ENCODE data around the gene PGP. TPM values are rescaled to one million over a fixed set of nuclear protein-coding genes. Genes with fewer than 3 reads are reported as not detected.
"Not testable (repeated sequence)": the region's sequence is repeated elsewhere in the genome, so short reads cannot be mapped to it uniquely, and the experiment has no call there.

PGP gene
- 6.4 TPM for polyA plus RNA-seq

DNA sequence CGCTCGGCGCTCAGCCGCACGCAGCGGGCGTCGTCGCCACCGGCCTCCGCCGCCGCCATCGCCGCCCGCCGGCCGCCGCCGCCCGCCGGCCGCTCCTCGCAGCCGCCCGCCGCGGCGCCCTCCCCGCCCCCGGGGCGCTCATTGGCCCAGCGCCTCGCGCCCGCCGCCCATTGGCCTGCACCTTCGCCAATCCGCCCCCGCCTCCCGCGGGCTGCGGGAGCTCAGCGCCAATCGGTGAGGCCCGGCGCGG is at the start of gene PGP:
PGP (minus strand) TSS at position 122 of the 250 bp plus-strand sequence; CDS start at position 59, 63 bp downstream.
- Mint-ChIP-seq H3K27ac (peak within 1 kb of the TSS; percentile 90 to 96 (median 94)), H3K9me3 (no peaks in the 10 kb centered on the region), H3K4me1 (peaks cover 10 to 13% (median 11%) of the 10 kb centered on the region in 3 donors), H3K4me3 (peak within 1 kb of the TSS; percentile 87 to 96 (median 94)), H3K27me3 (no peaks in the 10 kb centered on the region), H3K36me3 (no peaks in the 10 kb centered on the region)

DNA sequence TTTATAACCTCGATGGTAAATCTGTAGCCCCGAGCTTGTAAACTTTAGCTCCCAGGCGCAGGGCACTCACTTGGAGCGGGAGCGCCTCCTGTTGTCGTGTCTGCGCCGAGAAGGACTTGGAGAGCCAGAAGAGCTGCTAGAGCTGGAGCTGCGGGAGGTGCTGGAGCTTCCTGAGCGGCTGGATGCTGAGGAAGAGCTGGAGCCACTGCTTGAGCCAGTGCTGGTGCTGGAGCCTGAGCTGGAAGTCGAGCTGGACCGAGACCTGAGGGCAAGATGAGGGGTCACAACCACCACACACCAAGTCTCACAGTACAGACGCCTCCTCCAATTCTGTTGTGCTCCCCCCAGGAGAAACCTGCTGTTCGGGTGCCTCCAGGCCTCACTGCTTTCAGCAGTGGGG is 48.4 kb upstream of the PGP start:
- peak overlapping the region in 2 of 3 donors; percentile 58 to 86 for H3K27ac Mint-ChIP-seq
- H3K9me3 Mint-ChIP-seq, H3K27me3 Mint-ChIP-seq, H3K36me3 Mint-ChIP-seq: not testable (repeated sequence)
- peak overlapping the region in 1 of 4 donors; percentile 18 for H3K4me3 Mint-ChIP-seq
- peaks cover 10 to 28% (median 23%) of the 10 kb centered on the region in 3 donors for H3K4me1 Mint-ChIP-seq

- Mint-ChIP-seq H3K4me1 (peaks cover 5 to 10% (median 9%) of the 10 kb centered on the region in 3 donors), H3K9me3 (no peaks in the 10 kb centered on the region), H3K4me3 (no peak overlapping the region), H3K27ac (no peak overlapping the region), H3K27me3 (no peaks in the 10 kb centered on the region), H3K36me3 (no peaks in the 10 kb centered on the region)
Measured at GRCh38 chr16:2260250-2260649, 45.6 kb upstream of the PGP start.

DNA sequence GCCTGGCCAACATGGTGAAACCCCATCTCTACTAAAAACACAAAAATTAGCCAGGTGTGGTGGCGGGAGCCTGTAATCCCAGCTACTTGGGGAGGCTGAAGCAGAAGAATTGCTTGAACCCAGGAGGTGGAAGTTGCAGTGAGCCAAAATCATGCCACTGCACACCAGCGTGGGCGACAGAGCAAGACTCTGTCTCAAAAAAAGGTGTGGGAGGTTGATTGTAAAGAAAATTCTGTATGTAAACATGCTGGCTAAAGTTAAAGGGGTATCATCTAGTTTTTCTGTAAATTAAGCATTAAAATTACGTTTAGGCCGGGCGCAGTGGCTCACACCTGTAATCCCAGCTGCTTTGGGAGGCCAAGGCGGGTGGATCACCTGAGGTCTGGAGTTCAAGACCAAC is 43.9 kb upstream of the PGP start:
- H3K27me3 Mint-ChIP-seq, H3K4me3 Mint-ChIP-seq, H3K4me1 Mint-ChIP-seq, H3K9me3 Mint-ChIP-seq, H3K36me3 Mint-ChIP-seq: not testable (repeated sequence)
- peak overlapping the region in 1 of 3 donors; percentile 56 for H3K27ac Mint-ChIP-seq

DNA sequence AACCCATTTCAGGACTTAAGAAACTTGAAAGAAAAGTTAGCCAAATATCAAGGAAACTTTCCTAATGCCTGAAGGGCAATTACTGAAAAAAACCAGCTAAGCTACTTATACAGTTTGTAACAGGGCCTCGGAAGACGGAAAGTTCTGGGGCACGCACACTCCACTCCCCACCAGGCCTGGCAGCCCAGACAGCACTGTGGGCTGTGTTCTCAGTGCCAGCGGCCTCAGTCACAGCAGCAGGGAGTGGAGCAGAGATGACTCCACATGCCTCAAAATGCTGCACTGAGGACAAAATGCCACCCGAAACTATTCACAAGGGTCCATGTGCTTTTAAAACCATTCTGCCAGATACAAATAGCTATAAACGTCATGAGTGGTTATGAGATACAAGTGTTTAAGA is 43.1 kb upstream of the PGP start:
- Mint-ChIP-seq H3K4me1 (peaks cover 7 to 8% (median 8%) of the 10 kb centered on the region in 3 donors), H3K27ac (no peak overlapping the region), H3K4me3 (peak overlapping the region in 1 of 4 donors; percentile 17), H3K9me3 (no peaks in the 10 kb centered on the region), H3K36me3 (no peaks in the 10 kb centered on the region), H3K27me3 (no peaks in the 10 kb centered on the region)

DNA sequence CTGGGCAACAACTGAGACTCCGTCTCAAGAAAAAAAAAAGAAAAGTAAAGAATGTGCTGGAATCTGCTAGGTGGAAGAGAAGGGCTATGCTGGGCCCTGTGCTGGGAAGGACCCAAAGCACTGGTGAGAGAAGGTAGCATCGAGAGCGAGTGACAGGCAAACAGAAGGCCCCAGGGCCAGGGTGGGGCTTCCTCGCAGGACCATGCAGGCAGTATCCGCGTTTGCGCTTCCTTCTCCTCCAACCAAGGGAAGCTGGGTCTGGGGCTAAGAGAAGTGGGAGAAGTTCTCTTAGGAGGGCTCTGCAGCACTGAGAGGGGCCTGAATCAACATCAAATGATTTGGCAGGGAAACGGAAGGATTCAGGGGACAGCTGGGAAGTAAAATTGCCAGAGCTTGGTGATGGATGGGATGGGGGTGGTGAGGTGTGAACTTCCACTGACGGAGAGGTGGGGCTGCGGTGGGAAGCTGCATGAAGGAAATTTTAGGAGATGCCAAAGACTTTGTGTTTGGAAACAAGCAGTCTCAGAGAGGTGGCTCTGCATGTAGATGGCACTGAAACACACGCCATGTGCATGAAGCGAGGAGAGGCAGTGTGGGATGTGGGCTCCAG is 42.0 kb upstream of the PGP start:
- Mint-ChIP-seq H3K36me3 (no peaks in the 10 kb centered on the region), H3K27ac (peak overlapping the region in 1 of 3 donors; percentile 43), H3K9me3 (no peaks in the 10 kb centered on the region), H3K4me1 (peaks cover 9 to 12% (median 12%) of the 10 kb centered on the region in 3 donors), H3K4me3 (no peak overlapping the region), H3K27me3 (no peaks in the 10 kb centered on the region)

- Mint-ChIP-seq H3K9me3 (no peaks in the 10 kb centered on the region), H3K36me3 (no peaks in the 10 kb centered on the region), H3K27me3 (no peaks in the 10 kb centered on the region), H3K27ac (peak overlapping the region; percentile 93 to 95 (median 94)), H3K4me3 (peak overlapping the region in 3 of 4 donors; percentile 50 to 90 (median 81)), H3K4me1 (peaks cover 12 to 15% (median 13%) of the 10 kb centered on the region in 3 donors)
Measured at GRCh38 chr16:2253293-2253692, 38.7 kb upstream of the PGP start.

DNA sequence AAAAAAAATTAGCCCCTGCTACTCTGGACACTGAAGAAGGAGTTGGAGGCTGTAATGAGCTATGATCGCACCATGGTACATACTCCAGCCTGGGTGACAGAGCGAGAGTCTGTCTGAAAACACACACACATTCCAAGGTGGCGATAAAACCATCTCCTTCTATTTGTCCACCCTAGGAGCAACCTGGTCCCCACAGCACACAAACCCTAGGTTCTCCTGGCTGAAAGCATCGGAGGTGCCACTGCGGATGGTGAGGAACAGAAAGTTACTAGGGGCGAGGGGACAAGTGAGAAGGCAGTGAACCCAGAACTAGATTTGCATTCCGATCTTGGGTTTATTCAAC is 38.1 kb upstream of the PGP start:
- no peaks in the 10 kb centered on the region for H3K27me3 Mint-ChIP-seq
- no peaks in the 10 kb centered on the region for H3K9me3 Mint-ChIP-seq
- peak overlapping the region; percentile 50 to 90 (median 84) for H3K4me3 Mint-ChIP-seq
- no peaks in the 10 kb centered on the region for H3K36me3 Mint-ChIP-seq
- peak overlapping the region; percentile 93 to 95 (median 94) for H3K27ac Mint-ChIP-seq
- H3K4me1 Mint-ChIP-seq: peaks cover 12 to 15% (median 13%) of the 10 kb centered on the region in 3 donors

DNA sequence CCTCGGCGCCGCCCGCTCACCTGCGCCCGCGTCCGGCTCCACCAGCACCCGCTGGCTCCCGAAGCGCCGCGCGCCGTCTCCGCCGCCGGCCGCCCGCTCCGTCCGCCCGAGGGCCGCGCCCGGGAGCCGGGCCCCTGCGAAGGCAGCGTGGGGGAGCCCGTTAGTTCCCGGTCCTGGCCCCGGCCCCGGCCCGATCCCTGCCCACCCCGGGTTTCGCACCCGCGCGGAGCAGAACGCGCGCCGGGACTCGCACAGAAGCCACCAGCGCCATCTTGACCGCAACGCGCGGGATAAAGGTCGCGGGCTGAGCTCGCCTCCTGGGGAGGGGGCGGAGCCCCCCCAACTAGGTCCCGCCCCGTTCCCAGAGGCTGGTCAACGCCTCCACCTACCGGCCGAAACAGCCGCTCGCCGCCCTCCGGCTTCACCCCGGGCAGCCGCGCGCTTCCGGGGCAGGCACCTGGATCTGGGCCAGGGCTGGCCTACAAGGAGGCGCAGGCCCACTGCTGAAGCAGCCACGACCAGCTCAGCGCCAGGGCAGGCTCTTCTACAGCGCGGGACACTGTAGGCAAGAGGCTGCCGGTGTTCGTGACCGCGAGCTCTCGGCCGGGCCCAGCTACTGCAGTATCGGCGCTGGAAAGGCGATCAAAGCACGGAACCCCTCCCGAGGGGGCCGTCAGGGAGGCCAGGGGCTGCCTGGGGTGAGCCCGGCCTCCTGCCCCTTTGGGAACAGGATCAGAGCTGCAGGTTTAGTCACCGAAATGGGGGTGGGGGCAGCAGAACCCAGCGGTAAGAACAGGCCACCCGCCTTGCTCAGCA is 36.9 kb upstream of the PGP start, which contains the start of gene ECI1:
ECI1 (minus strand) TSS at position 292 of the 816 bp plus-strand sequence; CDS start at position 271, 21 bp downstream.
- Mint-ChIP-seq H3K4me3 (peak within 1 kb of the TSS; percentile 87 to 92 (median 90)), H3K27ac (peak within 1 kb of the TSS; percentile 93 to 95 (median 94)), H3K9me3 (no peaks in the 10 kb centered on the region), H3K4me1 (peaks cover 12 to 15% (median 13%) of the 10 kb centered on the region in 3 donors), H3K36me3 (no peaks in the 10 kb centered on the region), H3K27me3 (no peaks in the 10 kb centered on the region)

GRCh38 chr16:2250652-2251295 is 36.1 kb upstream of the PGP start:
- Mint-ChIP-seq H3K9me3 (no peaks in the 10 kb centered on the region), H3K36me3 (no peaks in the 10 kb centered on the region), H3K27ac (peak overlapping the region; percentile 91 to 95 (median 94)), H3K27me3 (no peaks in the 10 kb centered on the region), H3K4me3 (peak overlapping the region; percentile 87 to 92 (median 90)), H3K4me1 (peaks cover 12 to 15% (median 13%) of the 10 kb centered on the region in 3 donors)

- no peaks in the 10 kb centered on the region for H3K27me3 Mint-ChIP-seq
- H3K4me3 Mint-ChIP-seq: no peak overlapping the region
- H3K9me3 Mint-ChIP-seq: no peaks in the 10 kb centered on the region
- peak overlapping the region in 2 of 3 donors; percentile 10 to 48 for H3K27ac Mint-ChIP-seq
- H3K4me1 Mint-ChIP-seq: peaks cover 0 to 4% (median 3%) of the 10 kb centered on the region in 3 donors
- no peaks in the 10 kb centered on the region for H3K36me3 Mint-ChIP-seq
Measured at GRCh38 chr16:2246301-2246885, 31.8 kb upstream of the PGP start.

DNA sequence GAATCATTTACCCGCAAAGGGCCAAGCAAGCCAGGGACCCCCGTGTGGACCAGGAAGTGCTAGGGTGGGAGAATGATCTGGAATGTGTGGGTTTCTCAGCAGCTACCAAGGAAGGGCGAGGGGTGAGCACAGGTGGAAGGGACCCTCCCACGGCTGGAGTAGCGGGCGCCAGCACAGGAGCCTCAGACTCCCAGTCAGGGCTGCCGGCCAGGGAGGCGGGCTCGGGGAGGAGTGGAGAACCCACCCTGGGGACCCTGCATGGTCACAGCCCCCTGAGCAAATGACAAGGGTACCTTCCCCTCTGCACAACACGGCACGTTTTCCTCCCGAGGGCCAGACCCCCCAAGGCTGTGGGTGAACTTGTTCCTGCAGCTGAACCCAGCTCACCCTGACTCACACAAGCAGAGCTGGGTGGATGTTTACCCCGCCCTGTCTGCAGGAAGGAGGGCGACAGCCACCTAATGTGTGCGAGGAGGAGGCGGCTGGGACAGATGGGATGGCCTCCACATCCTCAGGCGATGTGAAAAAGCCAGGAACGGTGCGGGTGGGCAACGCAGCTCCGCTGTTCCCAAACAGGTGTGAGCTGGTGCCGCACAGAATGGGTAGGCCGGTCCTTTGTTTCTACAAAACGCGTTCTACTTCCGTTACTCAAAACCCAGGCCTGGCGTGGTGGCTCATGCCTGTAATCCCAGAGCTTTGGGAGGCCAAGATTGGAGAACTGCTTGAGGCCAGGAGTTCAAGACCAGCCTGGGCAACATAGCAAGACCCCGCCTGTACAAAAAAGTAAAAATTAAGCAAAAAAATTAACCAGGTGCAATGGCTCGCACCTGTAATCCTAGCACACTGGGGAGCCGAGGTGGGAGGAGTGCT is 30.5 kb upstream of the PGP start:
- Mint-ChIP-seq H3K9me3 (no peaks in the 10 kb centered on the region), H3K36me3 (no peaks in the 10 kb centered on the region), H3K27me3 (no peaks in the 10 kb centered on the region), H3K4me1 (peaks cover 0 to 1% (median 0%) of the 10 kb centered on the region in 3 donors), H3K27ac (no peak overlapping the region), H3K4me3 (no peak overlapping the region)

DNA sequence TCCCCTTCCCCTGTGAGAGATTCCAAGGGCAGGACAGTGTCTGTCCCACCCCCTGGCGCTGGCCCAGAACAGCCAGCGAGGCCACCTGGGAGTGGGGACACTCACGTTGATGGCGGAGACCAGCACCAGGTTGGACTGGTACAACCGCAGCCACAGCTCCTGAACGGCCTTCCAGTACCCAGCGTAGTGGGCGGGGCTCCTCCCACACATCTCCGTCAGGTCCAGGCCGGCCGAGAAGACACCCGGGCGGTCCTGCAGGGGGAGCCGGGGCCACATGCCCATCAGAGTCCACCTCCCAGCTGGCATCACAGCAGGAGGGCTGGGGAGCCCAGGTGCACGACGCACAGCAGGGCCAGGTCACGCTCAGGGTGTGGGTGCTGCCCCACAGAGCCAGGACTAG is 29.7 kb upstream of the PGP start:
- no peak overlapping the region for H3K4me3 Mint-ChIP-seq
- H3K4me1 Mint-ChIP-seq: no peaks in the 10 kb centered on the region
- H3K36me3 Mint-ChIP-seq: no peaks in the 10 kb centered on the region
- H3K27me3 Mint-ChIP-seq: no peaks in the 10 kb centered on the region
- H3K27ac Mint-ChIP-seq: no peak overlapping the region
- H3K9me3 Mint-ChIP-seq: no peaks in the 10 kb centered on the region

DNA sequence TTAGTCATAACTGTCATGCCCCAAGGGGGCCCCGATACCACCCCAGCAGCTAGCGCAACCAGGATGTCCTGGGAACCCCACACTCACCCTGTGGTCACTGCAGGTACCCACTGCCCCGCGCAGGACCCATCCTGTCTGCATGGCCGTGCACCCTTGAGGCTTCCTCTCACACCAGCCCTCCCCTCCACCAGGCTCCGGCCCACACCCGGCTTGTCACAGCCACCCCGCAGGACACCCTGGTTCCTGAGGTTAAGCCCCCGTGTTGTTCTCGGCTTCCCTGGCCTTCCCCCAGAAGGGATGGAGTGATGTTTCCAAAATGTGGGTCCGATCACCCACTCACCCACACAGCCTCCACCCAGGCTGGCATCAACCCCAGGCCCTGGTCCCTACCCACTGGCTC is 29.1 kb upstream of the PGP start:
- no peaks in the 10 kb centered on the region for H3K9me3 Mint-ChIP-seq
- no peaks in the 10 kb centered on the region for H3K4me1 Mint-ChIP-seq
- no peaks in the 10 kb centered on the region for H3K27me3 Mint-ChIP-seq
- H3K36me3 Mint-ChIP-seq: no peaks in the 10 kb centered on the region
- no peak overlapping the region for H3K27ac Mint-ChIP-seq
- no peak overlapping the region for H3K4me3 Mint-ChIP-seq

Measured in IgD-negative memory B cell (primary cell).